H1 (cell line): ENCODE results near the gene ZSWIM4.
A peak's percentile ranks its signal among the peaks of the same experiment; 100 is the strongest.

ENCODE experiments used
- EZH2 ChIP-seq: fragments of 200-600 bp; sonication (generic); IDR thresholded peaks from 2 replicates; pipeline ENCODE4 v1.7.1; 2012; ENCODE audit warnings: low read depth, mild to moderate bottlenecking, moderate library complexity, low read length, inconsistent platforms; ENCODE audit not compliant: severe bottlenecking
- FOSL1 ChIP-seq: IDR thresholded peaks from 2 replicates; pipeline ENCODE4 v1.6.1; 2011; ENCODE audit warnings: mild to moderate bottlenecking, low read depth, low read length, moderate library complexity; ENCODE audit not compliant: insufficient read depth
- JUN ChIP-seq: IDR thresholded peaks from 2 replicates; pipeline ENCODE4 v1.6.1; 2011; ENCODE audit warnings: low read depth, mild to moderate bottlenecking, improper control_type of control experiment, low read length
- MAX ChIP-seq: IDR thresholded peaks from 2 replicates; pipeline ENCODE4 v1.6.1; 2012; ENCODE audit warnings: inconsistent platforms
- PHF8 ChIP-seq: fragments of 200-600 bp; sonication (generic); conservative IDR thresholded peaks from 2 replicates; pipeline ENCODE4 v1.7.1; 2012; ENCODE audit warnings: low read depth, mild to moderate bottlenecking, inconsistent platforms, low read length, moderate library complexity
- POLR2A ChIP-seq, 2 experiments: IDR thresholded peaks; 1 replicate in 1 of 2; 2 replicates in 1 of 2; pipeline ENCODE4 v1.6.1; 2011; ENCODE audit warnings: low read depth in 2 of 2, low read length in 2 of 2, mild to moderate bottlenecking in 2 of 2; ENCODE audit errors: control extremely low read depth in 1 of 2
- POLR2AphosphoS5 ChIP-seq: IDR thresholded peaks from 2 replicates; pipeline ENCODE4 v1.6.1; 2011; ENCODE audit warnings: low read depth, low read length
- TAF1 ChIP-seq: IDR thresholded peaks from 2 replicates; pipeline ENCODE4 v1.6.1; 2011; ENCODE audit warnings: mild to moderate bottlenecking, low read depth, low read length
- TEAD4 ChIP-seq: IDR thresholded peaks from 2 replicates; pipeline ENCODE4 v1.6.1; 2012; ENCODE audit warnings: low read depth, low read length, inconsistent platforms, mixed read lengths
- TF ChIP-seq, protein P1 (sequence below), 3 experiments: IDR thresholded peaks; 1 replicate in 2 of 3; 2 replicates in 1 of 3; pipeline versions ENCODE4 v1.5.1 to v1.6.1; 2011; ENCODE audit warnings: low read length in 3 of 3, mild to moderate bottlenecking in 3 of 3, inconsistent platforms in 2 of 3, low read depth in 1 of 3, moderate library complexity in 1 of 3; ENCODE audit not compliant: insufficient read depth in 1 of 3; ENCODE audit errors: control extremely low read depth in 1 of 3

DNA sequence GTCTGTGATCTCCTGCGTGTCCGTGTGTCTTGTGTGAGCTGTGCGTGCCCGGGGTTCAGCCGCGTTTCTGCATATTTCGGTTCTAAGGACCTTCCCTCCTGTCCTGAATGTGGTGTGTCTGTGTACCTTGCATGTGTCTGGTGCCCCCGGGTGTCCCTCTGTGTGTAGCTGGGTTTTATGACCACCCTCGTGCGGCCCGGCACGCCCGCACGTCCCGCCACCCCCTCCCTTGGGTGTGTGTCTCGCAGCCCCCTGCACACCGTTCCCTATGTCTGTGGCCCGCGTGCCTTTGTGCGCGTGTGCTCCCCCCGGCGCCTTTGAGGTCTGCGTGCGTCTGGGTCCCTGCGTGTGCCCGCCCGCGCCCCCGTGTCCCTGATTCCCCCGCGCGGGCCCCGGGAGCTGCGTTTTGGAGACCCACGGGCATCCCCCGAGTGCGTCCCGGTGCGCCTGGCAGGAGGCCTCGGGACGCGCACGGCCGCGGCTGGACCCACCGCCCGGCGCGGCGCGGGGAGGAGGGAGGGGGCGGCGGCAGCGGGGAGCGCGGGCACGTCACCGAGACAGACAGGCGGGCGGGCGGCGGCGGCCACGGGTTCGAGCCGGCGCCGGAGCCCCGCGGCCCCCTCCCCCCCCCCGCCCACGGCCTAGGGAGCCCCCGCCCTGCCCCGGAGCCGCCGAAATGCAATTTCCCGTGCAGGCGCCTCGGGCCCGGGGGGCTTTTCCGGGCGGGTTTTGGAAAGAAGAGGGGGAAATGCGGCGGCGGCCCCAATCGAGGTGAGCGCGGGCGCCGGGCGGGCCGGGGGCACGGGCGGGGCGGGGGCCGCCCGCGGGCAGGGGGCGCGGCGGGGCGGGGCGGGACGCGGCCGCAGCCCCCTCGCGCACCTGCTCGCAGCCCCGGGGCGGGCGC, 69.7 kb downstream of the ZSWIM4 start:
- no peak for TF ChIP-seq POLR2A (IDR thresholded peaks at IDR 0.05; ENCODE audit: control extremely low read depth in 1 of 2, low read depth in 2 of 2, low read length in 2 of 2)
- TF ChIP-seq, protein P1, sequence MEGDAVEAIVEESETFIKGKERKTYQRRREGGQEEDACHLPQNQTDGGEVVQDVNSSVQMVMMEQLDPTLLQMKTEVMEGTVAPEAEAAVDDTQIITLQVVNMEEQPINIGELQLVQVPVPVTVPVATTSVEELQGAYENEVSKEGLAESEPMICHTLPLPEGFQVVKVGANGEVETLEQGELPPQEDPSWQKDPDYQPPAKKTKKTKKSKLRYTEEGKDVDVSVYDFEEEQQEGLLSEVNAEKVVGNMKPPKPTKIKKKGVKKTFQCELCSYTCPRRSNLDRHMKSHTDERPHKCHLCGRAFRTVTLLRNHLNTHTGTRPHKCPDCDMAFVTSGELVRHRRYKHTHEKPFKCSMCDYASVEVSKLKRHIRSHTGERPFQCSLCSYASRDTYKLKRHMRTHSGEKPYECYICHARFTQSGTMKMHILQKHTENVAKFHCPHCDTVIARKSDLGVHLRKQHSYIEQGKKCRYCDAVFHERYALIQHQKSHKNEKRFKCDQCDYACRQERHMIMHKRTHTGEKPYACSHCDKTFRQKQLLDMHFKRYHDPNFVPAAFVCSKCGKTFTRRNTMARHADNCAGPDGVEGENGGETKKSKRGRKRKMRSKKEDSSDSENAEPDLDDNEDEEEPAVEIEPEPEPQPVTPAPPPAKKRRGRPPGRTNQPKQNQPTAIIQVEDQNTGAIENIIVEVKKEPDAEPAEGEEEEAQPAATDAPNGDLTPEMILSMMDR (IDR thresholded peaks at IDR 0.05; ENCODE audit: control extremely low read depth in 1 of 3, insufficient read depth in 1 of 3, low read depth in 1 of 3, low read length in 3 of 3) = no peak
- peak; percentile 33 for TF ChIP-seq EZH2
- no peak for TF ChIP-seq POLR2AphosphoS5
- TF ChIP-seq PHF8 = no peak
- no peak for TF ChIP-seq TAF1
- no peak for TF ChIP-seq FOSL1
- no peak for TF ChIP-seq MAX
- no peak for TF ChIP-seq TEAD4
- TF ChIP-seq JUN = no peak
